Vagina (tissue), 2 donors: Measurements from ENCODE around the gene GRIA1. TPM values are rescaled to one million over a fixed set of nuclear protein-coding genes. Genes with fewer than 3 reads are reported as not detected.

Source experiments
- DNase-seq, 2 donors: peaks; one replicate each; pipeline ENCODE4 v3.0.0-alpha.2; 2017; ENCODE audit errors: extremely low spot score in 2 of 2
- H3K27ac ChIP-seq: fragments of 200-600 bp; sonication (generic); one replicate; pipeline ENCODE4 v1.5.1; 2019
- H3K27me3 ChIP-seq: fragments of 200-600 bp; sonication (generic); one replicate; pipeline ENCODE4 v1.5.1; 2019
- H3K36me3 ChIP-seq, 2 donors: fragments of 200-600 bp; sonication (generic); one replicate each; pipeline ENCODE4 v1.5.1; 2017 to 2019
- H3K4me1 ChIP-seq: fragments of 200-600 bp; sonication (generic); one replicate; pipeline ENCODE4 v1.5.1; 2019
- H3K4me3 ChIP-seq, 2 donors: fragments of 200-600 bp; sonication (generic); 1 replicate in 1 of 2; 2 replicates in 1 of 2; pipeline ENCODE4 v1.5.1; 2016 to 2019
- H3K9me3 ChIP-seq: fragments of 200-600 bp; sonication (generic); one replicate; pipeline ENCODE4 v1.5.1; 2019
- CTCF ChIP-seq, 3 experiments: fragments of 450-650 bp in 2 of 3; fragments of 200-600 bp in 1 of 3; sonication (generic) in 1 of 3; IDR thresholded peaks; one replicate each; pipeline ENCODE4 v1.5.1; 2017 to 2019; ENCODE audit warnings: antibody characterized with exemption in 3 of 3, mild to moderate bottlenecking in 2 of 3, moderate library complexity in 2 of 3
- POLR2A ChIP-seq, 2 donors: fragments of 450-650 bp; IDR thresholded peaks; one replicate each; pipeline ENCODE4 v1.6.1; 2017; ENCODE audit warnings: antibody characterized with exemption in 2 of 2, mild to moderate bottlenecking in 2 of 2, moderate library complexity in 2 of 2
- POLR2AphosphoS5 ChIP-seq, 2 donors: sonication (generic); formaldehyde crosslinking; IDR thresholded peaks; one replicate each; pipeline ENCODE4 v1.9.0; 2017; ENCODE audit warnings: antibody characterized with exemption in 2 of 2, mild to moderate bottlenecking in 2 of 2, low read depth in 1 of 2; ENCODE audit not compliant: insufficient read depth in 1 of 2
- intact Hi-C: fragments of 100-400 bp; cut with DNase I; formaldehyde crosslinking; loops from one replicate; pipeline ENCODE4 v1.15.1; 2023
- total RNA-seq: library from RNA; depleted of rRNA; stranded (reverse); fragments of >200 nt; gene quantifications from one replicate; pipeline ENCODE4 v1.2.3, GENCODE V29; 2016

GRIA1 gene
- total RNA-seq, 1 donor from 2014 or later, result not detected

- H3K4me1 ChIP-seq, result no peaks in the 10 kb centered on the region
- DNase-seq, result no peak
- H3K9me3 ChIP-seq, result no peaks in the 10 kb centered on the region
- TF ChIP-seq POLR2A (IDR thresholded peaks at IDR 0.05) (no peak), CTCF (IDR thresholded peaks at IDR 0.05) (no peak), POLR2AphosphoS5 (IDR thresholded peaks at IDR 0.05; ENCODE audit: insufficient read depth in 1 of 2, low read depth in 1 of 2) (no peak)
- intact Hi-C loops, result no loop called here
- H3K27ac ChIP-seq, result no peak overlapping the region
- H3K27me3 ChIP-seq, result no peaks in the 10 kb centered on the region
- H3K4me3 ChIP-seq, result no peak overlapping the region
- H3K36me3 ChIP-seq, result no peaks in the 10 kb centered on the region
Measured at GRCh38 chr5:153517241-153517611, 26.8 kb downstream of the GRIA1 start.

- H3K4me1 ChIP-seq, result no peaks in the 10 kb centered on the region
- H3K36me3 ChIP-seq, result no peaks in the 10 kb centered on the region
- H3K27ac ChIP-seq, result no peak overlapping the region
- no peaks in the 10 kb centered on the region for H3K27me3 ChIP-seq
- no peak for TF ChIP-seq POLR2A (IDR thresholded peaks at IDR 0.05)
- TF ChIP-seq POLR2AphosphoS5 (IDR thresholded peaks at IDR 0.05; ENCODE audit: insufficient read depth in 1 of 2, low read depth in 1 of 2), result no peak
- no peak for TF ChIP-seq CTCF (IDR thresholded peaks at IDR 0.05)
- no peak overlapping the region for H3K4me3 ChIP-seq
- intact Hi-C loops, result no loop called here
- no peak for DNase-seq
- no peaks in the 10 kb centered on the region for H3K9me3 ChIP-seq
Measured at GRCh38 chr5:153520137-153520536, 29.7 kb downstream of the GRIA1 start.

- intact Hi-C loops, result no loop called here
- Histone ChIP-seq H3K27me3 (no peaks in the 10 kb centered on the region), H3K9me3 (no peaks in the 10 kb centered on the region), H3K36me3 (no peaks in the 10 kb centered on the region), H3K4me1 (no peaks in the 10 kb centered on the region), H3K4me3 (no peak overlapping the region), H3K27ac (no peak overlapping the region)
- TF ChIP-seq POLR2AphosphoS5 (IDR thresholded peaks at IDR 0.05; ENCODE audit: insufficient read depth in 1 of 2, low read depth in 1 of 2) (no peak), POLR2A (IDR thresholded peaks at IDR 0.05) (no peak), CTCF (IDR thresholded peaks at IDR 0.05) (no peak)
- no peak for DNase-seq
Measured at GRCh38 chr5:153520952-153521351, 30.5 kb downstream of the GRIA1 start.

- no peaks in the 10 kb centered on the region for H3K36me3 ChIP-seq
- intact Hi-C loops, result no loop called here
- TF ChIP-seq POLR2A (IDR thresholded peaks at IDR 0.05) (no peak), POLR2AphosphoS5 (IDR thresholded peaks at IDR 0.05; ENCODE audit: insufficient read depth in 1 of 2, low read depth in 1 of 2) (no peak), CTCF (IDR thresholded peaks at IDR 0.05) (no peak)
Measured at GRCh38 chr5:153523211-153523610, 32.7 kb downstream of the GRIA1 start.

GRCh38 chr5:153523831-153524230 is 33.4 kb downstream of the GRIA1 start:
- Histone ChIP-seq H3K27ac (no peak overlapping the region), H3K36me3 (no peaks in the 10 kb centered on the region), H3K27me3 (no peaks in the 10 kb centered on the region), H3K9me3 (no peaks in the 10 kb centered on the region), H3K4me3 (no peak overlapping the region), H3K4me1 (no peaks in the 10 kb centered on the region)
- no peak for TF ChIP-seq CTCF (IDR thresholded peaks at IDR 0.05)
- no peak for TF ChIP-seq POLR2A (IDR thresholded peaks at IDR 0.05)
- no peak for TF ChIP-seq POLR2AphosphoS5 (IDR thresholded peaks at IDR 0.05; ENCODE audit: insufficient read depth in 1 of 2, low read depth in 1 of 2)
- intact Hi-C loops, result no loop called here
- no peak for DNase-seq

More at GRCh38 chr5:153523211-153523610, 32.7 kb downstream of the GRIA1 start:
- Histone ChIP-seq H3K27me3 (no peaks in the 10 kb centered on the region), H3K4me1 (no peaks in the 10 kb centered on the region), H3K4me3 (no peak overlapping the region), H3K9me3 (no peaks in the 10 kb centered on the region), H3K27ac (no peak overlapping the region)
- DNase-seq, result no peak
